Thymus (tissue), 11 donors: Measurements from ENCODE around the gene UVSSA. TPM values are rescaled to one million over a fixed set of nuclear protein-coding genes. Genes with fewer than 3 reads are reported as not detected.

ENCODE experiments used
- DNase-seq, 9 donors: peaks; one replicate each; pipeline ENCODE4 v3.0.0-alpha.2; 2013; ENCODE audit warnings: low spot score in 9 of 9, low read depth in 6 of 9, missing footprints in 1 of 9
- H3K27ac ChIP-seq, 2 donors: one replicate each; pipeline ENCODE4 v1.5.1; 2013; ENCODE audit warnings: control low read depth in 1 of 2, low read depth in 1 of 2, low read length in 1 of 2, mild to moderate bottlenecking in 1 of 2, moderate library complexity in 1 of 2
- H3K27me3 ChIP-seq, 2 donors: one replicate each; pipeline ENCODE4 v1.5.1; 2013; ENCODE audit warnings: low read length in 1 of 2; ENCODE audit not compliant: control insufficient read depth in 2 of 2, insufficient read depth in 1 of 2
- H3K36me3 ChIP-seq, 2 donors: one replicate each; pipeline ENCODE4 v1.5.1; 2013; ENCODE audit warnings: low read length in 1 of 2, mild to moderate bottlenecking in 1 of 2, moderate library complexity in 1 of 2; ENCODE audit not compliant: control insufficient read depth in 2 of 2, insufficient read depth in 2 of 2
- H3K4me1 ChIP-seq, 2 donors: one replicate each; pipeline ENCODE4 v1.5.1; 2013; ENCODE audit warnings: low read length in 2 of 2; ENCODE audit not compliant: control insufficient read depth in 2 of 2, insufficient read depth in 2 of 2
- H3K4me3 ChIP-seq, 2 donors: one replicate each; pipeline ENCODE4 v1.5.1; 2013; ENCODE audit warnings: low read length in 2 of 2, control low read depth in 1 of 2, mild to moderate bottlenecking in 1 of 2
- H3K9me3 ChIP-seq, 2 donors: one replicate each; pipeline ENCODE4 v1.5.1; 2013; ENCODE audit warnings: low read length in 1 of 2, mild to moderate bottlenecking in 1 of 2; ENCODE audit not compliant: control insufficient read depth in 2 of 2, insufficient read depth in 1 of 2
- WGBS: extraction: QIAGEN DNeasy Blood & Tissue Kit; methylation state at CpG from one replicate; pipeline ENCODE4 v1.1.7; 2013; 5-methylcytosine and 5-hydroxymethylcytosine counted together
- polyA plus RNA-seq: library from polyadenylated mRNA; stranded (reverse); fragments of 200-250 nt; gene quantifications from one replicate; pipeline ENCODE4 v1.2.3, GENCODE V29; 2013
- total RNA-seq: library from RNA; stranded (reverse); fragments of 120-200 nt; gene quantifications from one replicate; pipeline ENCODE4 v1.2.4, GENCODE V29; 2013
- donor health status: healthy.

The UVSSA gene
- total and polyA plus RNA-seq, 2 donors: 3.9 to 15.4 TPM

DNA sequence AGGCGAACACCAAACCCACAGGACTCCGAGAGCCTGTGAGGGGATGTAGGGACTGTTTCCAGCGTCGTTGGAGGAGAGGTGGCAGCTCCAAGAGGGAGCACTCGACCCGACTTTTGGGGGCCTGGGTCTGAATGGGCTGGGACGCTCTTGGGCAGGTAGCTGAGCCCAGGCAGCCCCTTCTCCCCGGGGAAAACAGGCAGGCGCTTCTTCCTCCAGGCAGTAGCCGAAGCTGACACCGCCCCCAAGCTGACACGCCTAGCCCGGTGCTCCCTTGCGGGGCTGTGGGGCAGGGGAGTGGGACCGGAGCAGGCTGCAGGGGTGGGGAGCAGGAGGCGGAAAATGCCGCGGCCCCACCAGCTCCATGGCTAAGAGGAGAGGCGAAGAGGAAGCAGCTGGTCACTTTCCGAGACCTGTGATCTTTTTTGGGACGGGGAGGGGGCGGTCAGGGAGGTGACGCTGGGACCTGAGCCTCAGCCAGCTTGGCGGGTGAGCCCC lies 55.1 kb downstream of the UVSSA start:
- Histone ChIP-seq H3K36me3 (no peaks in the 10 kb centered on the region), H3K4me1 (no peaks in the 10 kb centered on the region), H3K27ac (no peak overlapping the region), H3K4me3 (no peak overlapping the region), H3K27me3 (peaks cover 60 to 73% of the 10 kb centered on the region in 2 donors), H3K9me3 (peaks cover 28 to 44% of the 10 kb centered on the region in 2 donors)
- DNase-seq: no peak
- WGBS: 16% methylated on average over 24 of the region's 24 CpGs

DNA sequence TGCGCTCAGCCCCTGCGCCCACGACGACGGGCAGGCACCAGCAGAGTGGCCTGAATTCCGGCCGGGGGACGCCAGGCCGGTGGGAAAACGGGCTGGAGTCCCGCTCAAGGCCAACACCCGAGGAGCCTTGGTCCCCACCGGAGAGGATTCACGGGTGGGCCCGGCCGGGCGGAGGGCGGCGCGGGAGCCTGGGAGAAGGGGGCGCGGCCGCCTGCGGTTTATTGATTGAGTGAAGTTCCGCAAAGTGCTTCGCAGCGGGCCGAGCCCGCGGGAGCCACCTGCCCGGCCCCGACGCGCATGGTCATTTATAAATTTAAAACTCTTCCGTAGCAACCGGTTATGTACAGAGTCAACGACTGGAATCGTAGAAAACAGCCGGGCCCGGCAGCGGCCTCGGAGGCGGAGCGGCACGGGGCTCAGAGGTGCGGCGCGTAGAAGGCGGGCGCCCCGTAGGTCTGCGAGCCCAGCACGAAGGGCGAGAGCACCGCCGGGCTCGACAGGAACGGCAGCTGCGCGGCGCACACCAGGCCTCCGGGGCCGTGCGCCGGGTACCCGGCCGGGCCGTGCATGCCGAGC lies 55.6 kb downstream of the UVSSA start:
- DNase-seq: no peak
- Histone ChIP-seq H3K4me3 (no peak overlapping the region), H3K4me1 (no peaks in the 10 kb centered on the region), H3K36me3 (no peaks in the 10 kb centered on the region), H3K9me3 (peaks cover 25 to 43% of the 10 kb centered on the region in 2 donors), H3K27me3 (peaks cover 65 to 79% of the 10 kb centered on the region in 2 donors), H3K27ac (no peak overlapping the region)
- WGBS: 9% methylated on average over 69 of the region's 69 CpGs

DNA sequence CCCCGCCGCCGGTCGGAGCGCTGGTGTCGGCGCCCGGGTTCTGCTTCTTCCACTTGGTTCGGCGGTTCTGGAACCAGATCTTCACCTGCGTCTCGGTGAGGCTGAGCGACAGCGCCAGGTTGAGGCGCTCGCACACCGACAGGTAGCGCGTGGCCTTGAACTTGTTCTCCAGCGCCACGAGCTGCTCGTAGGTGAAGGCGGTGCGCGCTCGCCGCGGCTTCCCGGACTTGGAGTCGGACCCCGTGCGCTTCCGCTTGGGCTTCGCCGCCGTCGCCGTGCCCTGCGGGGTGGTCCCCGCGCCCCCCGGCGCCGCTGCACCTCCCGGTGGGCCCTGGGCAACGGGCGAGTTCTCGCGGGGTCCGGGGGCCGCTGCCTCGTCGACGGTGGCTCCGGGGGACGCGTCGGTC lies 56.2 kb downstream of the UVSSA start:
- Histone ChIP-seq H3K36me3 (no peaks in the 10 kb centered on the region), H3K4me3 (no peak overlapping the region), H3K27ac (no peak overlapping the region), H3K9me3 (peaks cover 26 to 43% of the 10 kb centered on the region in 2 donors), H3K27me3 (peaks cover 71 to 85% of the 10 kb centered on the region in 2 donors), H3K4me1 (no peaks in the 10 kb centered on the region)
- WGBS: 11% methylated on average over 58 of the region's 58 CpGs
- DNase-seq: no peak

DNA sequence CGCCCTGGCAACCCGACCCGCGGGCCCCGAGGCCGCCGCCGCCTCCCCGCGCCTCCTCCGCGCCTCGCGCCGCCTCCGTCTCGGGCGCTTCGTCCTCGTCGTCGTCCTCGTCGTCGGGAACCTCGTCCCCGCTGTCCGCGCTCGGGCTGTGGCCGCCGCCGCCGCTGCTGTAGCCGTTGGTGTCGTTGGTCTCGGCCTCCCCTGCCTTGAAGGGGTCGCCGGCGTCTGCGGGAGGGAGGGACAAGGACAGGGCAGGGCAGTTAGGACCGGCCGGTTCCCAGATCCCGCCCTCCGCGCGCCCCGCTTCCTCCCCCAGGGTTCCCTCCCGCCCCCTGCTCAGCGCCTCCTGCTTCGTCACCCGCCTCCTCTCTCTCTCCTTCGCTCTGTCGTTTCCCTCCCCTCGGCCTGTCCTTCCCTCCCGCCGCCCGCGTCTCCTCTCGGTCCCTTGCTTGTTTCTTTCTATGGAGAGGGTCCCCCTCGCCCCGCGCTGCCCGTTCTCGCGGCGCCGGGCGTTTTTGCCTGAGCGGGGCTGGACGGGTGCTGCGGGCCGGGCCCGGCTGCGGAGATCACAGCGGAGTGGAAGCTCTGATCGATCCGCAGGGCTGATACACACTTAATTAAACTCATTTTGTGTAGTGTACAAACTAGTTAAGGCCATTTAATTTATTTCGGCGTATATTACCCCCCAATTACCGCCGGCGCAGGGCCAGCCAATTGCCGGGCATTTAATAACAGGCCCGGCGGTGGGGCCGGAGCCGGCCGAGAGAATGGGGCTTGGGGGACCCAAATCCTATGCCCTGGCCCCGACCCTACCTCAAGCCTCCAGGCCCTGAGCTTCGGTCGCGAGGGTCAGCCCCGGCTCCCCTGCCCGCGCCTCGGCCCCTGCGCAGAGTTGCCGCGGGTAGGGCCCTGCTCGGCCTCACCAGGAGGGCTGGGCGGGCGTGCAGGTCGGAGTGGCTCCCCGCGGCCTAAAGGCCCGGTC lies 56.9 kb downstream of the UVSSA start:
- WGBS: 10% methylated on average over 107 of the region's 107 CpGs
- no peak for DNase-seq
- H3K4me3 ChIP-seq: no peak overlapping the region

DNA sequence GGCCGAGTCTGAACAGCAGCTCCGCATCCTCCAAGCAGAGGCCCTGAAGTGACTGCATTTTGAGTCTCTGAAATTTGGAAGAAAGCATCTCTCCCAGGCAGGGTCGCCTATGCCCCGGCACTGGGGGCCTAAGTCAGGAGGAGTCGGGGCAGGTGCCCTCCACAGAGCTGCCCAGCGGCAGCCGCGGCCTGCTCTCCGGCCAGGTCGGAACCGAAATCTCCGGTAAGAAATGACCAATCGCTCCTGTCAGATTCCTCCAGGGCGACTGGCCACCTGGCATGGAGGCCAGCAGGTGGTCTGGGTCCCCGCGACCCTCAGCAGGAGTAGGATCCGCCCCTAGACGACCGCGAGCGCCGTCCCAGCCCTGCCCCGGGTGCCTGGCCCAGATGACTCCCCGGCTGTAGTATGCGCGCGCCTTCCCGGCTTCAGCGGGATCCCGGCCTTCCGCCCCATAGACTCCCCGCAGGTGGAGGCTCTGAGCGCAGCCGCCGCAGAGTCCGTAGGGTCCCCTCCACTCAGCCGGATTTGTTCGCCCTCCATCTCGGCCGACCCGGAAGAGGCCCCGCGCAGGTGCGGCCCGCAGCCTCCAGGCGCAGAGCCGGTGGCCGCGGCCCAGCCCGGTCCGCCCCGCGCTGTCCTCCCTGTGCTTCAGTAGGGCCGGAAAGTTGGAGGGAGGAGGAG lies 57.7 kb downstream of the UVSSA start:
- peaks cover 81 to 93% of the 10 kb centered on the region in 2 donors for H3K27me3 ChIP-seq
- WGBS: 18% methylated on average over 54 of the region's 54 CpGs
- no peaks in the 10 kb centered on the region for H3K4me1 ChIP-seq
- H3K9me3 ChIP-seq: peaks cover 14 to 37% of the 10 kb centered on the region in 2 donors
- no peak overlapping the region for H3K4me3 ChIP-seq
- H3K36me3 ChIP-seq: no peaks in the 10 kb centered on the region
- no peak overlapping the region for H3K27ac ChIP-seq
- DNase-seq: no peak

More for the DNA sequence above, 56.9 kb downstream of the UVSSA start:
- Histone ChIP-seq H3K27me3 (peaks cover 77 to 89% of the 10 kb centered on the region in 2 donors), H3K4me1 (no peaks in the 10 kb centered on the region), H3K27ac (no peak overlapping the region), H3K36me3 (no peaks in the 10 kb centered on the region), H3K9me3 (peaks cover 23 to 41% of the 10 kb centered on the region in 2 donors)

DNA sequence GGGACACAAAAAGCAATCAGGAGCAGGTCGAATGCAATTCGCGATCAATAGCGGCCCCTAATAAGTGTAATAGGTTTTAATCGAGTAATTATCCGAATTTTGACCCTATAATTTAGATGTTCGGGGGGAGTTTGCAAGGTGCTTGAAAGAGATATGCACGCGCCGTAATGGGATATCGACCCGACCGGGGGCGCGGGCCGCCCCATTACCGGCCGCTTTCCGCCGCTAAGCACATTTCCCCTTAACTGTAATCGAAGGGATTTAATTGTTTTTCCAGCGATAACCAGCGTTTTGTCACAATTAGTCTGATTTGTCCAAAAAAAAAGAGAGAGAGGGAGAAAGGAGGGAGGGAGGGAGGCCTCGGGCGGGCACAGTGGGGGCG lies 58.2 kb downstream of the UVSSA start:
- 14% methylated on average over 26 of the region's 26 CpGs for WGBS
- Histone ChIP-seq H3K27ac (no peak overlapping the region), H3K4me3 (no peak overlapping the region)

DNA sequence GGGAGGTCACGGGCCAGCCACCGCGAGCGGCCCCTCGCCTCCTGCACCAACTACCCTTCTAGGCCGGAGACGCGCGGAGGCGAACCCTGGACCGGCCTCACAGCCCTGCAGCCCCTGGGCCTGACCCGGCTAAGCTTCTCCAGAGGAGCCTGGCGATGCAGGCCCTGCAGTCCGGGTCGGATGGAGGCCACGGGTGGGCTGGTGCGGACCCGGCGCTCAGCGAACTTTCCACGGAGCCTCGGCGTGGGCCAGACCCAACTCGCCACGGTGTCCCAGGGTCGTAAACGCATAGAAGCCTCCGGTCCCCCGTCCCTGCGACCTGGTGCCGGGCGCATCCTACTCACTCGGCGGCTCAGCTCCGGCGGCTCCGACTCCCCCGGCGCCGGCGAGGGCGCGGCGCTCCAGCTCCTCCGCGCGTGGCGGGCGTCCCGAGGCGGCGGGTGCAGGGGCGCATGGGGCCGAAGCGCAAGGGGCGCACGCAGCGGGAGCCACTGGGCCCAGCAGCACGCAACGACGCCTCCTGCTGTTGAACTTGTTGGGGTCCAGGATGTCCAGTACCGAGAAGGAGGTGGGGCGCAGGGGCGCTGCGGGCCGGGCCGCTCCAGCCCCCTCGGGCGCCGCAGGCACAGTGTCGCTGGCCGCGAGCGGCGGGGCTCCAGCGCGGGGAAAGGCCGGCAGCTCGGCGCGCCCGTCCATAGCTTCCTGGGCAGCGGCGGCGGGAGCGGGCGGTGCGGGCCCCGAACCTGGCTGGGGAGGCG lies 58.8 kb downstream of the UVSSA start:
- H3K36me3 ChIP-seq: no peaks in the 10 kb centered on the region
- DNase-seq: no peak
- H3K4me1 ChIP-seq: no peaks in the 10 kb centered on the region
- WGBS: 19% methylated on average over 90 of the region's 90 CpGs
- H3K9me3 ChIP-seq: peaks cover 3 to 35% of the 10 kb centered on the region in 2 donors
- H3K4me3 ChIP-seq: no peak overlapping the region
- no peak overlapping the region for H3K27ac ChIP-seq
- peaks cover 80 to 93% of the 10 kb centered on the region in 2 donors for H3K27me3 ChIP-seq

More for the DNA sequence above, 58.2 kb downstream of the UVSSA start:
- H3K27me3 ChIP-seq: peaks cover 81 to 93% of the 10 kb centered on the region in 2 donors
- no peak for DNase-seq
- peaks cover 9 to 37% of the 10 kb centered on the region in 2 donors for H3K9me3 ChIP-seq
- H3K4me1 ChIP-seq: no peaks in the 10 kb centered on the region
- no peaks in the 10 kb centered on the region for H3K36me3 ChIP-seq

DNA sequence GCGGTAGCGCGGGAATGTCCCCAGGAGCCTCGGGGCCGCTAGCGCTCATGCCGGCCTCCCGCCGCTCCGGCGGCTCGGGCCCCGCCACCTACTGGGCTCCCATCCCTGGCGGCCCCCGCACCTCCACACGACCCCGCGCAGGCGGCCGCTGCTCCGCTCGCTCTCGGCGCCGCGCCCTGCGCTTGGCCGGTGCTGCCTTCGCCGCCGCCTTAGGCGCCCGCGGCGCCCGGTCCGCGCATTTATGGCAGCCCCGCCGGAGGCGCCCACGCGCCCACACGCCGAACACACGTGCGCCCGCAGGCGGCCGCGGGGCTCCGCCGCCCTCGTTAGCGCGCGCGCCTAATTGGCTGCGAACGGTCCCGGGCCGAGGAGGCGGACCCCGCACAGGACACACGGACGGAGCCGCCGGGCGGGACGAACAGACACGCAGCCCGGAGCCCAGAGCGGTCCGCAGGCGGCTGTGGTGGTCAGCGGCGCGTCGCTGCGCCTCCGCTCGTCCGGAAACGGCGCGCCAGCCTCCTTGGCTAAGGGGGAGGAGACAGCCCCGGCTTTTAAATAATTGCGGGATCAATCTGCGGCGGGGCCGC lies 59.5 kb downstream of the UVSSA start, which contains the start of gene NKX1-1:
Gene NKX1-1, minus strand, starts transcription at position 49 of the 587 bp plus-strand sequence. Its CDS starts 0 bp downstream, at position 49.
- no peaks in the 10 kb centered on the region for H3K36me3 ChIP-seq
- peaks cover 3 to 35% of the 10 kb centered on the region in 2 donors for H3K9me3 ChIP-seq
- H3K27ac ChIP-seq: no peak within 1 kb of the TSS
- H3K4me1 ChIP-seq: no peaks in the 10 kb centered on the region
- peaks cover 75 to 93% of the 10 kb centered on the region in 2 donors for H3K27me3 ChIP-seq
- WGBS: 13% methylated on average over 91 of the region's 91 CpGs
- no peak for DNase-seq
- H3K4me3 ChIP-seq: no peak within 1 kb of the TSS
